HT1080 (cell line): ENCODE data around the gene C20orf173. TPM values are rescaled to one million over a fixed set of nuclear protein-coding genes. Genes with fewer than 3 reads are reported as not detected.
"Not testable (repeated sequence)": the region's sequence is repeated elsewhere in the genome, so short reads cannot be mapped to it uniquely, and the experiment has no call there.

Experiments
- DNase-seq: peaks from one replicate; pipeline ENCODE4 v3.0.0-alpha.2; 2015; ENCODE audit warnings: low read depth
- total RNA-seq: library from RNA; depleted of rRNA; stranded (reverse); fragments of >200 nt; shearing (Covaris generic); gene quantifications from 2 replicates; pipeline ENCODE4 v1.2.3, GENCODE V29; 2014

C20orf173 gene
- total RNA-seq, 1 experiment from 2014 or later = not detected

DNA sequence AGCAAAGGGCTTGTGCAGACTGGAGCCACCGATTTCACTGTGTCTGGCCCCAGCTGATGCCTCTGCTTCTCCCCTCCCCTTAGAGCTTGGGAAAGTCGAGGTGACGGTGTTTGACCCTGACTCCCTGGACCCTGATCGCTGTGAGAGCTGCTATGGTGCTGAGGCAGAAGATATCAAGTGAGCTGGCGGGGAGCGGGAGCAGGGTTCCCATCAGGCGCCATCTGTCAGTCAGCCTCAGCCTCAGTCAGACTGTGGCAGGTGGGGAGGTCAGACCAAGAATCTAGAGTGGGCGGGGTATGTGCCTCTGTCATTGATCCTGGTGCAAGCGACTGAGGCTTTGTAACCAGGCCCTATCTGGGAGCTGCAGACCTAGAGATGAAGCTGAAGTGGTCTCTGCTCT lies 17.9 kb upstream of the C20orf173 start:
- no peak for DNase-seq

DNA sequence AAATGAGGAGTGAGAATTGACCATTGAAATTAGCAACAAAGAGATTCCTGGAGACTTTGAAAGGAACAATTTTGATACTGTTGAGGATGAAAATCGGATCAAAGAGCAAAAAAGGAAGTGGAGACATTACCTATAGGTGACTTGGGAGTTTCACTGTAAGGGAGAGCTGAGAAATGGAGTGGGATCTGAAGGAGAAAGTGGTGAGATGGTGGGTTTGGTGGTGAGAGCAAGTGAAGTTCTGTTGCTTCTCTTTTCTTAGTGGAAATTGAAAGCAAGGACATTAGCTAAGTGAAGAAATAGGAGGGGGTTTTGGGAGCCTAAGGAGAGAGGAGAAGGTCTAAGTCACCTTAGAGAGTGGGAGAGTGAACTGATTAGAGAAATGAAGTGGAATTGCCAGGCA lies 16.7 kb upstream of the C20orf173 start:
- no peak for DNase-seq

DNA sequence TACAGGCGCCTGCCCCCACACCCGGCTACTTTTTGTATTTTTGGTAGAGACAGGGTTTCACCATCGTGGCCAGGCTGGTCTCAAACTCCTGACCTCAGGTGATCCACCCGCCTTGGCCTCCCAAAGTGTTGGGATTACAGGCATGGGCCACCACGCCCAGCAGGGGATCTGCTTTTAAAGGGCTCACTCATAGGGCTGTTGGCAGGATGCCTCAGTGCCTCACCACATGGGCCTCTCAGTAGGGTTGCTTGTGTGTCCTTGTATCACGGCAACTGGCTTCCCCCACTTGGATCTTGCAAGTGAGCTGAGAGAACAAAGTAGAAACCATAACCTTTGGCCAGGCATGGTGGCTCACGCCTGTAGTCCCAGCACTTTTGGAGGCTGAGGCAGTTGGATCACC lies 15.5 kb upstream of the C20orf173 start:
- DNase-seq = peak; percentile 65

DNA sequence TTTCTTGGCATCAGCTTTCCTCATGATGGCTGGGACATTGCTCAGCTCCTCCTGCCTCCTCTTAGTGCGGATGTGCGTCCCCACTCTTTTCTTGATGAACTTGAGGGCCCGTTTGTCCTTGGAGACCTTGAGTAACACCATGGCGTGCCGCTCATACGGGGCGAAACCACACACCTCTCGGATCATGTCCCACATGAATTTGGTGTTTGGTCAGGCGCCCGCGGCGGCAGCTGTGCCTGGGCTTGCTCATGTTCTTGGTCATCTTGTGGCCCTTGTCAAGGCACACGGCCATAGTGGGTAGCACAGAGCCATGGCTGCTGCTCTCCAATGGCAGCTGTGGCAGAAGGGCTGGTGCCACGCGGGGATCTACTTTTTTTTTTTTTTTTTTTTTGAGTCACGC lies 15.0 kb upstream of the C20orf173 start:
- no peak for DNase-seq

DNA sequence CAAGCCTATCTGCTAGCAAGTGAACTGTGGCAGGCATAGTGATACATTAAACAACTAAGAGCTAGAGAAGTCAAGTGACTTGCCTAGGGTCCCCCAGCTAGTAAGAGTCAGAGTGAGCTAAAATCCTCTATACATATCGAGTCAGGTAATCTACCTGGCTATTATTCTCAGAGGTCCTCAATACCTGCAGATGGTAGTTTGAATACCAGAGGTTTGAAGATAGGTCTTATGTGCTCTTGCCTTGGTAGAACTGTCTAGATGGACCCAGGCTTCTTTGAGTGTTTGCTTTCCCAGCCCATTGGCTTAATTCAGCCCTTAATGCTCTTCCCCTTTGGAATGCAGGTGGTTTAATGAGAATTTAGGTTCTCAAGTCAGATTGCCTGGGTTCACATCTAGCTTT lies 13.5 kb upstream of the C20orf173 start:
- DNase-seq = no peak

DNA sequence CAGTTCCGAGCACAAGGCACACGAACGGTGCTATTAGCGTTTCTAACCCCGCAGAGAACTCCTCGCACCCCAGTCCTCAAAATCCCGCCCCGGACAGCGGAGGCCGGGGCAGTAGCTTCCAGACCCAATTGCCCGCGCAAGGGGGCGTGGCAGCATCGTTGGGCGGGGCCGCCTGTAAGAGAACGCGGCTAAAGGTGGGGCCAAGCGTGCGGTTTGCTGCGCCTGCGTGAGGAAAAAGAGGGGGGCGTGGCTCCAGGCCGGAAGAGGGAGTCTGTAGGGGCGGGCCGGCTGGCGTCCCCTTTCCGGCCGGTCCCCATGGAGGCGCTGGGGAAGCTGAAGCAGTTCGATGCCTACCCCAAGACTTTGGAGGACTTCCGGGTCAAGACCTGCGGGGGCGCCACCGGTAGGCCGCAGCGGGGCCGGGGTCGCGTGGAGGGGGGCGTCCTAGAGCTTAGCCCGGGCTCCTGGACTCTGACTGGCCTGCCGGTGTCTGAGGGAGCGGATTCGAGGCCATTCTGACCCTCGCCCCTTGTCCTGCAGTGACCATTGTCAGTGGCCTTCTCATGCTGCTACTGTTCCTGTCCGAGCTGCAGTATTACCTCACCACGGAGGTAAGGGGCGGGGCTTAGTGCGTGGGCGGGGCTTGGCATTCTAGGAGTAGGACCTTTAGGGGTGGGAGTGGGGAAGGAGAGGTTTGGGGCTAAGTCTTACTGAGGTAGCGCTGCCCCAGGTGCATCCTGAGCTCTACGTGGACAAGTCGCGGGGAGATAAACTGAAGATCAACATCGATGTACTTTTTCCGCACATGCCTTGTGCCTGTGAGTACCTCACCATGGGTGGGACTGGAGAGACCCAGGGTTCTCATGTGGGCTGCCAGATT lies 12.6 kb upstream of the C20orf173 start, which contains the start of gene ERGIC3:
TSS of gene ERGIC3 (plus strand) at position 296 of the 880 bp plus-strand sequence. CDS start at position 316, 20 bp downstream.
- peak; percentile 93 for DNase-seq

DNA sequence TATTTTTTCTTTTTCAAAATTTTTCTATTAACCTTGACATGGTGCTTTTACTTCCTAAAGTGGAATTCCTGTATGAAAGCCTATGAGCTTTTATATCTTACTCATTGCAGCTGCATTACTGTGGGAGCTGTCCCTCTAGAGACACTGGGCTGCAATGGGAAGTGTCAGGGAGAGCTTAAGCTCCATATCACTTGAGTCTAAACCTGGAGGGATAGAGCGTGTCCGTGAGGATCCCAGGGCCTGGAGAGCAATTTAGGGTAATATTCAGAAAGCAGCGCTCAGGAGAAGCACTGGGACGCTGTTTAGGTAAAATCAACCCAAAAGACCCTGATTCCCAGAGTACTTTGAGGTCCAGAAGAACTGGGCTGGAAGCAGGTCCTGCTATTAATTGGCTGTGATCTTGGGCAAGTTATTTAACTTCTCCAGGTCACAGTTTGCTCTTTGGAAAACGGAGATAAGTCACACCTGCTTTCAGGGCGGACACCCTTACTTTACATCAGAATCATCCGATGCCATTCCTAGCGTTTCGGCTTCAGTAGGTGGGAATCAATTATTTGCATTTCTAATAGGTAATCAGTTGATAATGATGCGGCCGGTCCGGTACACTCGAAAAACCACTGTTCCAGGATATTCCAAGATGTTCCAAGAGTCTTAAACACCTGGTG lies 11.8 kb upstream of the C20orf173 start:
- DNase-seq = no peak

DNA sequence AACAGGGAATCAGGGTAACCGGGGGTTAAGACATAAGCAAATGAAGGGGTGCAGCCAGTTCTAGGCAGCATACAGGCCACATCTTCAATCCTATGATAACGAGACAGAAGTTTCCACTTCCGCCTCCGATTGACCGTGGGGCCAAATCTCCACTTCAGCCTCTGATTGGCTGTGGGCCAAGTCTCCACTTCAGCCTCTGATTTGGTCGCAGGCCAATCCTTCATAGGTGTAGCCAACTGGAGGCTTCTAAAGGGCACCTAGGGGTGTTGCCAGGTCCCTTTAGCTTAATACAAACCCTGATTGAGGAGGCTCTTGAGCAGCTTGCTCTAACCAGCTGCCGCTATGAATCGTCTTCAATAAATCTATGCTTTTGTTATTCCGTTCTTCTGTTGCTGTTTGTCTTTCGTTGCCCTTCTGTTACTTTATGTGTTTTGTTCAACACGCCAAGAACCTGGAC lies 10.3 kb upstream of the C20orf173 start:
- no peak for DNase-seq

DNA sequence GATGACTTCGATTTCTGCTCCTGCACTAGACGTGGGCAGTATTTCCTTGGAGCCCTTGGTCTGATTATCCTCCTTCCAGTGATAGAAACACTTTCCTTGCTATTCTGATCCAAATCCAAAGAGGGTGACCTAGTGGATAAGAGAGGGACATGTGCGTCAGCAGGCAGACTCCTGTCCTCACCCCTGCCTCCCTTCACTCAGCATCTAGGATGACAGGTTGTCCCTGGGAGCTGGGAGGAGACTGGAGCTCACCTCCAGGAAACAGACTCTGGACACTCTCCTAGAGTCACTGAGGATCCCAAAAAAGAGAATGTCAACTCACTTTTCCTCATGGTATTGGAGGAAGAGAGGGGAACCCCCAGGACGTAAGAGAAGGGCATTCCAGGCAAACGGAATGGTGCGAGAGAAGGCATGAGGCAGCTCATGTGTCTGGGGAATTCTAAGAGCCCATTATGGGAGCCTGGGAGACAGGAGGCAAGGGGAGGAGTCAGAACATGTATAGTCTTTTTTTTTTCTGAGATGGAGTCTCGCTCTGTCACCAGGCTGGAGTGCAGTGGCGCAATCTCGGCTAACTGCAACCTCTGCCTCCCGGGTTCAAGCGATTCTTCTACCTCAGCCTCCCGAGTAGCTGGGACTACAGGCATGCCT lies 2.2 kb downstream of the C20orf173 start:
- no peak for DNase-seq

DNA sequence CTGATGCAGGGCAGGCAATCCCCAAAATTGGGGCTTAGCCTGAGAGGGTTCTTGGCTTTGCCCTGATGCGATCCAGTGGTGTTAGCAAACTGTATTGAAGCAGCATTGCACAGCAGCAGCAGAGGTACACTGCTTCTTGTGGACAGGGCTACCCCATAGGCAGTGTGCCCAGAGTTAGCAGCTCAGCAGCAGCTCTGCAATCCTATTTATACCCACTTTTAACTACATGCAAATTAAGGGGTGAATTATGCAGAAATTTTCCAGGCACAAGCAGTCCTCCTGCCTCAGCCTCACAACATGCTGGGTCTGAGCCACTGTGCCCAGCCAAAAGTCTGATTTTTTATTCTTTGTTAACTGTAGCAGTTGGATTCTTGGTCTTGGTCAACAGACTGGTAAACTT lies 3.8 kb downstream of the C20orf173 start:
- no peak for DNase-seq

DNA sequence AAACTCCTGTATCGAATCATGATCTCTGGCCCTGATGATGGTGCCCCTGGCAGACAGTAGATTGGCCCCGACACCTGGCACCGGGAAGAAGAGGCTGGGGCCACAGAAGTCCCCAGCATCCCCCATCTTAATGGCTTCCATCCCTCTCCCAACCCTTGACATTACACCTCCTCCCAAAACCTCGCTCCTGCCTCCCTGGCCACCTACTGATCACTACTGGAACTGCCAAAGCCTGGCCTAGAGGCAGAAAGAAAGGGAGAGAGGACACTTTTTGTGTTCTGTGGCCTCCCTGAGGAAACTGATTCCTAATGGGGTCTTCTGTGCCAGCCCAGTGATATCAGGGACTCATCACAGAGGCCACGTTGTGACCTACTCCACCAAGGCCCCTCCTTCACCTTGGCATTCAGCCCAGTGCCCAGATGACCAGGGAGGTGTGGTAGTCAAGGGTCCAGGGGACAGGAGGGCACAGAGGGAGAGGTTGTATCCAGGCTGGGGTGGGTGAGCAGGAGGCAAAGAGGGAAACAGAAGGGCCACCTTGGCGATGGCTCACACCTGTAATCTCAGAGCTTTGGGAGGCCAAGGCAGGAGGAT lies 6.1 kb downstream of the C20orf173 start:
- no peak for DNase-seq

DNA sequence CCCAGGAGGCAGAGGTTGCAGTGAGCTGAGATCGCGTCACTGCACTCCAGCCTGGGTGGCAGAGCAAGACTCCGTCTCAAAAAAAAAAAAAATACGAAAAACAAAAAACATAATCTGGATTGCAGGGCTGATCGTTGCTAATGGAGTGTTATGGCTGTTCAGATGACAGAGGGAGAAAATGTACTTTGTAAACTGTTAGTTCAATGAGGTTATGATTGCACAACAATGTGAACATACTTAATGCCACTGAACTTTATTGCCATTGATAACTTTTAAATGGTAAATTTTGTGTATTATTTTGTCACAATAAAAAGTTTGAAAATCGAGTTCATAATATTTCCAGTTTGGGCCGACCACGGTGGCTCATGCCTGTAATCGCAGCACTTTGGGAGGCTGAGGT lies 10.5 kb downstream of the C20orf173 start:
- DNase-seq = no peak

DNA sequence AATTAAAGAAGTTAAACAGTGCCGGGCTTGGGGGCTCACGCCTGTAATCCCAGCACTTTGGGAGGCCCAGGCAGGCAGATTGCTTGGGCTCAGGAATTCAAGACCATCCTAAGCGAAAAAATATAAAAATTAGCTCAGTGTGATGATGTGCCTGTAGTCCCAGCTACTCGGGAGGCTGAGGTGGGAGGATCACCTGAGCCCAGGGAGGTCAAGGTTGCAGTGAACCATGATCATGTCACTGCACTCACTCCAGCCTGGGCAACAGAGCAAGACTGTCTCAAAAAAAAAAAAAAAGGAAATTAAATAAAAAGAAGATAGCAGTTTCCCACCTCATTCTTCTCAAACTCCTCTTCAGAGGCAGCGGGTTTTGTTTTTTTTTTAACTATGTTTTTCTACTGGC lies 11.7 kb downstream of the C20orf173 start:
- DNase-seq = not testable (repeated sequence)

DNA sequence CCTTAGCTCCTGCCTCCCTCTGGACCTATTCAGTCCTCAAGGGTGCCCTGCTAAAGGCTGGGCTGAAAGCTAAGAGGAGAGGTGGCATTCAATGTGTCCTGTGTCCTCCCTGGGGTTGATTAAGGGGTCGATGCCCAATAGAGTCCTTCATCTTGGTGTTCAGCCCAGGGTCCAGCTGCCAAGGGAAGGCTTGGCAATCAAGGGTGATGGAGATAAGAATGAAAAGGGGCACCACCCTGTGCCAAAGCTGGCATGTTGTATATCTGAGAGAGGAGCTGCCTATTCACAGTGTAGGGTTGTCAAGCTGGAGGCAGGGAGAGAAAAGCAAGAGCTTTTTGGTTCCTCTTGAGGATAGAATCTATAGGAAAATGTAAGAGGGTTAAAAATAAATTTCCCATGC lies 12.3 kb downstream of the C20orf173 start:
- DNase-seq = no peak

DNA sequence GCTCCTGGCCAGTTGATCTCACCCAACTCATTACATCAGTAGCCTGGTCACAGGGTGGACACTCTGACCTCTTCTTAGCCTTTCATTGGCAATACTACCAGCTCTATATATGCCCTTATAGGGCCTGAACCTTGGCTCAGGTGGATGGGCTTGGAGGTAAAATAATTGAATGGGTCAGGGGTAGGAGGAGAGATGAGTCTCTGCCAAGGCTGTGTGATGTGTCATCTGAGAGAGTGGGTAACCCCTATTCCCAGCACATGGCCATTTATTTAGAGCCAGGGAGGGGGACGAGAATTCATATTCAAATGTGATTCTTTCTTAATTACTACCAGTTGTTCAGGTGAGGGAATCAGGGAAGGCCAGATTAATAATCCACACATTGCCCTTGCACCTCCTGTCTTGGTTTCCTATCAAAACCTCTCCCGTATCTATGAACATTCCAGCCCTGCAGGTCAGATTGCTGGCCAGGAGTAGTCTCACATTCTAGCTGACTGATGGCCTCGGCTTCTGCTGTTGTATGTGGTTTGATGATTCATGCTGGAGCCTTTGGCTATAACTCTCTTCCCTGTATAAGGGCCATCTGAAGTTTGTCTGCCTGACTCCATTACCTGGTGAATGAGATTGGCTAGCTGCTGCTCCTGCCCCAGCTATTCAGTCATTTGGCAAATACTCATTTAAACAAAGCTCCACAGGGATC lies 13.4 kb downstream of the C20orf173 start:
- peak; percentile 87 for DNase-seq

DNA sequence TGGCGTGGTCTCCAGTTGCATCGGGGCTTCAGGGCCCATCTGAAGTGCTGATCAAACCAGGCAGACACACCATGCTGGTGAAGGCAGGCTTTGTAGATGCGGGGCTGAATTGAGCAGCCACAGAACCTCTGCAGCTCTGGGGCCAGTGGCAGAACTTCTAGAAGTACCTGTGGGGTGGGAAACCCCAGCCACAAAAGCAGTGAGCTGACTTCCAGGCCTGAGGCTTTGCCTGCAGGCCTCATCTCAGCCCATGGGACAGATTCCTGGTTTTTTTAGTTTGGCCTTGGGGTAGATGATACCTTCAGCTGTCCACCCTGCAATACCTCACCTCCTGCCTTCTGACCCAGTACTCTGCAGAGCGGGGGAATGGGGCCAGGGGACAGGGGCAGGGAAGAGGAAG lies 14.1 kb downstream of the C20orf173 start:
- DNase-seq = no peak

DNA sequence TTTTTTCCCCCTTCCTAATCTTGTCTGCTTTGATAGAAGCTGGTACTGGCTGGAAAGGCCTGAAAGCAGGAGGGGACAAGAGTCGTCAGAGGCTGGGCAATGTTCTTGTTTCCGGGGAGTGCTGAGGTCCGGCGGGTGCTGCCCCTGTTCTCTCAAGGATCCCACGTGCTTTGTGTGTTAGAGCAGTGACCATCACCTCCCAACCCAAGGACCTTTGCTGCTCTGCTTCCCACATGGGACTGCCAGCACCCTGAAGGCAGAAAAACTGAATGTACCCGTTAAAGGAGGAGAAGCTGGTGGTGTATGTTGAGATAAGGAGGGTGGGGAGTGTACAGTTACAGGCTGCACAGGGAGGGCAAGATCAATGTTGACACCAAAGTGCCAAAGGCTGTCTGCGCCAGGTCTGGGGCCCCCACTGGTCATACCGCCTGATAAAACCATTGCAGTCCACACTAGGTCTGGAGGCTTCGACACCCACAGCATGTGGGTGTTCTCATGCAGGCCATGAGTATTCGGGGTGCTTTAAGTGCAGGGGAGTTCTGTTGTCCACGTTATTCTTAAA lies 15.0 kb downstream of the C20orf173 start:
- DNase-seq = no peak

DNA sequence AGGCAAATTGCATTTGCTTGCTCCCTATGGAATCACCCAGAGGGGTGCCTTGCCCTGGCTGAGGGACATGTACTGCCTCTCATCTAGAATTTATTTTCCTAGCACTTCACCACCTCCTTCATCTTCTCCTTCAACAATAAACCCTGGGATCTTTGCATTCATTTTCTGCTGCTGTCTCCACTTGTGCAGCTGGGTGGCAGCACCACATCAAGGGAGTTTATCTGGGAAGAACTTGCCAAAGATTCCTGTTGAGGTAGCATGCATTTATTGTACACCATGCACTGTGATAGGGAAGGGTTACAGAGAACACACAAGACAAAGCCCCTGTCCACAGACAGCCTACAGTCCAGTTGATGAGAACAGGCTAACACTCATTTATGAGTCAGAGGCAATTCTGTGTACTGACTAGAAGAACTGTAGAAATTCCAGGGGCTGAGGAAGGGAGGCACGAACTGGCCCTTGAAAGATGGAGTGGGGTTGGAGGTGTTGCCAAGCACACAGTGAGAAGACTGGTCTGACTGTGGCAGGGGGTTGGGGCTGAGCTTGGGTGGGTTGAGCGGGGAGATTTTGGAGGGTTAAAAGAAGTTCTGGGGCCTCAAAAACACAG lies 17.5 kb downstream of the C20orf173 start:
- peak; percentile 37 for DNase-seq

DNA sequence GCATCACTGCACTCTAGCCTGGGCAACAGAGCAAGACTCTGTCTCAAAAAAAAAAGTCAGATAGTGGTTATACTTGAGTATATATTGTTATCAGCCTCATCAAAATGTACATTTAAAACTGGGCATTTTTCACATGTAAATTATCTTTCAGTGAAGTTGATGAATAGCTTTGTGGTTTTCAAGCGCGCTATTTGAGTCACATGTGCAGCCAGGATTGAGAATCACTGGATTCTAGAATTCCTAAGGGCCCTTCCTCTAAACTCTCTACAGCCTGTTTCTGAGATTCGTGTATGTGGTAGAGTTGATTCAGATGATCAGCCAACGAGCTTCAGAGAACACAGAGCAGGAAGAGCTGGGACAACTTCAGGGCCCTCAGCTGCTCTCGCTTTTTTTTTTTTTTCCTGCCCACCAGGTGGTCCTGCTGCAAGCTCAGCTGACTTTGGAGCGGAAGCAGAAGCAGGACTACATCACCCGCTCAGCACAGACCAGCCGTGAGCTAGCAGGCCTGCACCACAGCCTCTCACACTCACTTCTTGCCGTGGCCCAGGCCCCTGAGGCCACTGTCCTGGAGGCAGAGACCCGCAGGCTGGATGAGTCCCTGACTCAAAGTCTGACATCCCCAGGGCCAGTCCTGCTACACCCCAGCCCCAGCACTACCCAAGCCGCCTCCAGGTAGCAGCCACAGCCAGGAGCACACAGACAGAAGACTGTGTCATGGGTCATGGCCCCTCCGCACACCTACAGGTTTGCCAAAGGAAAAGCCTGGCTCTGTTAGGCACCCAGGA lies 18.3 kb downstream of the C20orf173 start:
- no peak for DNase-seq
